ENCODE data around the gene CBX8. TPM values are rescaled to one million over a fixed set of nuclear protein-coding genes. Genes with fewer than 3 reads are reported as not detected.
"Not testable (repeated sequence)": the region's sequence is repeated elsewhere in the genome, so short reads cannot be mapped to it uniquely, and the experiment has no call there.

Gene CBX8
- polyA plus RNA-seq, 1 donor = 10.3 TPM

GRCh38 chr17:79755591-79755990 lies 41.3 kb downstream of the CBX8 start:
- H3K36me3 ChIP-seq (ENCODE audit: control insufficient read depth, insufficient read depth, low read length) = no peaks in the 10 kb centered on the region
- whole genome bisulfite sequencing (ENCODE audit: insufficient coverage, low lambda C conversion rate) = 100% methylated on average over 1 of the region's 14 CpGs
- no peaks in the 10 kb centered on the region for H3K9me3 ChIP-seq (ENCODE audit: control insufficient read depth, low read depth, low read length)
- no peak overlapping the region for H3K27ac ChIP-seq (ENCODE audit: low read length)
- peaks cover 5% of the 10 kb centered on the region for H3K27me3 ChIP-seq (ENCODE audit: control insufficient read depth, insufficient read depth, low read length)
- H3K4me3 ChIP-seq (ENCODE audit: low read length) = no peak overlapping the region
- no peaks in the 10 kb centered on the region for H3K4me1 ChIP-seq (ENCODE audit: control insufficient read depth, insufficient read depth, low read length)
- no peak for DNase-seq

- H3K27ac ChIP-seq (ENCODE audit: low read length); H3K27me3 ChIP-seq (ENCODE audit: control insufficient read depth, insufficient read depth, low read length); DNase-seq; H3K36me3 ChIP-seq (ENCODE audit: control insufficient read depth, insufficient read depth, low read length); H3K4me3 ChIP-seq (ENCODE audit: low read length); H3K4me1 ChIP-seq (ENCODE audit: control insufficient read depth, insufficient read depth, low read length); H3K9me3 ChIP-seq (ENCODE audit: control insufficient read depth, low read depth, low read length): not testable (repeated sequence)
- WGBS (ENCODE audit: insufficient coverage, low lambda C conversion rate) = no CpG with 5 or more reads among the region's 9 CpGs
These were observed 42.0 kb downstream of the CBX8 start for GRCh38 chr17:79754903-79755302.

- peaks cover 14% of the 10 kb centered on the region for H3K27me3 ChIP-seq (ENCODE audit: control insufficient read depth, insufficient read depth, low read length)
- WGBS (ENCODE audit: insufficient coverage, low lambda C conversion rate) = 52% methylated on average over 4 of the region's 12 CpGs
These were observed 42.5 kb downstream of the CBX8 start for GRCh38 chr17:79754370-79754769.

GRCh38 chr17:79752175-79752574 lies 44.7 kb downstream of the CBX8 start:
- H3K4me1 ChIP-seq (ENCODE audit: control insufficient read depth, insufficient read depth, low read length) = peaks cover 7% of the 10 kb centered on the region
- H3K27ac ChIP-seq (ENCODE audit: low read length) = no peak overlapping the region
- peaks cover 9% of the 10 kb centered on the region for H3K9me3 ChIP-seq (ENCODE audit: control insufficient read depth, low read depth, low read length)
- no peaks in the 10 kb centered on the region for H3K36me3 ChIP-seq (ENCODE audit: control insufficient read depth, insufficient read depth, low read length)
- no CpG with 5 or more reads among the region's 13 CpGs for WGBS (ENCODE audit: insufficient coverage, low lambda C conversion rate)
- peaks cover 32% of the 10 kb centered on the region for H3K27me3 ChIP-seq (ENCODE audit: control insufficient read depth, insufficient read depth, low read length)
- no peak for DNase-seq
- H3K4me3 ChIP-seq (ENCODE audit: low read length) = no peak overlapping the region

More at GRCh38 chr17:79754370-79754769, 42.5 kb downstream of the CBX8 start:
- no peak for DNase-seq
- Histone ChIP-seq H3K9me3 (ENCODE audit: control insufficient read depth, low read depth, low read length) (no peaks in the 10 kb centered on the region), H3K4me3 (ENCODE audit: low read length) (no peak overlapping the region), H3K36me3 (ENCODE audit: control insufficient read depth, insufficient read depth, low read length) (no peaks in the 10 kb centered on the region), H3K4me1 (ENCODE audit: control insufficient read depth, insufficient read depth, low read length) (no peaks in the 10 kb centered on the region), H3K27ac (ENCODE audit: low read length) (no peak overlapping the region)

- H3K27me3 ChIP-seq (ENCODE audit: control insufficient read depth, insufficient read depth, low read length) = peaks cover 42% of the 10 kb centered on the region
- no peaks in the 10 kb centered on the region for H3K36me3 ChIP-seq (ENCODE audit: control insufficient read depth, insufficient read depth, low read length)
- peaks cover 17% of the 10 kb centered on the region for H3K4me1 ChIP-seq (ENCODE audit: control insufficient read depth, insufficient read depth, low read length)
- WGBS (ENCODE audit: insufficient coverage, low lambda C conversion rate) = 100% methylated on average over 3 of the region's 13 CpGs
- H3K4me3 ChIP-seq (ENCODE audit: low read length) = no peak overlapping the region
- peaks cover 9% of the 10 kb centered on the region for H3K9me3 ChIP-seq (ENCODE audit: control insufficient read depth, low read depth, low read length)
- no peak for DNase-seq
- no peak overlapping the region for H3K27ac ChIP-seq (ENCODE audit: low read length)
These were observed 46.0 kb downstream of the CBX8 start for GRCh38 chr17:79750650-79751545.

- Histone ChIP-seq H3K27me3 (ENCODE audit: control insufficient read depth, insufficient read depth, low read length) (peaks cover 42% of the 10 kb centered on the region), H3K4me3 (ENCODE audit: low read length) (no peak overlapping the region), H3K9me3 (ENCODE audit: control insufficient read depth, low read depth, low read length) (peaks cover 9% of the 10 kb centered on the region), H3K27ac (ENCODE audit: low read length) (no peak overlapping the region), H3K4me1 (ENCODE audit: control insufficient read depth, insufficient read depth, low read length) (peaks cover 22% of the 10 kb centered on the region), H3K36me3 (ENCODE audit: control insufficient read depth, insufficient read depth, low read length) (no peaks in the 10 kb centered on the region)
- 0% methylated on average over 1 of the region's 3 CpGs for WGBS (ENCODE audit: insufficient coverage, low lambda C conversion rate)
- no peak for DNase-seq
These were observed 46.9 kb downstream of the CBX8 start for GRCh38 chr17:79749958-79750357.

- no peak for DNase-seq
- Histone ChIP-seq H3K9me3 (ENCODE audit: control insufficient read depth, low read depth, low read length) (peaks cover 9% of the 10 kb centered on the region), H3K4me1 (ENCODE audit: control insufficient read depth, insufficient read depth, low read length) (peaks cover 22% of the 10 kb centered on the region), H3K36me3 (ENCODE audit: control insufficient read depth, insufficient read depth, low read length) (no peaks in the 10 kb centered on the region), H3K4me3 (ENCODE audit: low read length) (no peak overlapping the region), H3K27me3 (ENCODE audit: control insufficient read depth, insufficient read depth, low read length) (peaks cover 42% of the 10 kb centered on the region), H3K27ac (ENCODE audit: low read length) (no peak overlapping the region)
- no CpG with 5 or more reads among the region's 3 CpGs for WGBS (ENCODE audit: insufficient coverage, low lambda C conversion rate)
These were observed 47.6 kb downstream of the CBX8 start for GRCh38 chr17:79749156-79749815.

- Histone ChIP-seq H3K4me1 (ENCODE audit: control insufficient read depth, insufficient read depth, low read length) (peaks cover 27% of the 10 kb centered on the region), H3K36me3 (ENCODE audit: control insufficient read depth, insufficient read depth, low read length) (no peaks in the 10 kb centered on the region), H3K27me3 (ENCODE audit: control insufficient read depth, insufficient read depth, low read length) (peaks cover 42% of the 10 kb centered on the region), H3K9me3 (ENCODE audit: control insufficient read depth, low read depth, low read length) (peaks cover 9% of the 10 kb centered on the region), H3K27ac (ENCODE audit: low read length) (no peak overlapping the region), H3K4me3 (ENCODE audit: low read length) (no peak overlapping the region)
- DNase-seq = no peak
- WGBS (ENCODE audit: insufficient coverage, low lambda C conversion rate) = 20% methylated on average over 1 of the region's 55 CpGs
These were observed 48.4 kb downstream of the CBX8 start for GRCh38 chr17:79748295-79749099.

- H3K4me1 ChIP-seq (ENCODE audit: control insufficient read depth, insufficient read depth, low read length) = peaks cover 34% of the 10 kb centered on the region
- peaks cover 9% of the 10 kb centered on the region for H3K9me3 ChIP-seq (ENCODE audit: control insufficient read depth, low read depth, low read length)
- no peak overlapping the region for H3K27ac ChIP-seq (ENCODE audit: low read length)
- H3K36me3 ChIP-seq (ENCODE audit: control insufficient read depth, insufficient read depth, low read length) = no peaks in the 10 kb centered on the region
- no peak overlapping the region for H3K4me3 ChIP-seq (ENCODE audit: low read length)
- no peak for DNase-seq
- H3K27me3 ChIP-seq (ENCODE audit: control insufficient read depth, insufficient read depth, low read length) = peaks cover 42% of the 10 kb centered on the region
- WGBS (ENCODE audit: insufficient coverage, low lambda C conversion rate) = no CpG with 5 or more reads among the region's 74 CpGs
These were observed 49.2 kb downstream of the CBX8 start for GRCh38 chr17:79747508-79748294.

All from large intestine (tissue), 3 donors.